Measurements from ENCODE around the gene LILRA5. TPM values are rescaled to one million over a fixed set of nuclear protein-coding genes. Genes with fewer than 3 reads are reported as not detected.
"Not testable (repeated sequence)": the region's sequence is repeated elsewhere in the genome, so short reads cannot be mapped to it uniquely, and the experiment has no call there.

LILRA5 gene
- total RNA-seq, 1 donor from 2014 or later = 0.64 TPM

- ATAC-seq = not testable (repeated sequence)
Observed at GRCh38 chr19:54272181-54272580, 40.8 kb downstream of the LILRA5 start.

GRCh38 chr19:54271587-54271986, 41.4 kb downstream of the LILRA5 start:
- ATAC-seq = not testable (repeated sequence)

- no peak for ATAC-seq
Observed at GRCh38 chr19:54271106-54271505, 41.9 kb downstream of the LILRA5 start.

- ATAC-seq = no peak
Observed at GRCh38 chr19:54268936-54269335, 44.0 kb downstream of the LILRA5 start.

GRCh38 chr19:54266133-54266532, 46.8 kb downstream of the LILRA5 start:
- ATAC-seq = peak; percentile 49

GRCh38 chr19:54262470-54262869, 50.5 kb downstream of the LILRA5 start:
- no peak for ATAC-seq

- no peak for ATAC-seq
Observed at GRCh38 chr19:54262066-54262465, 50.9 kb downstream of the LILRA5 start.

- no peak for ATAC-seq
Observed at GRCh38 chr19:54257116-54257480, 55.9 kb downstream of the LILRA5 start, which contains the start of gene LILRB5. TSS of gene LILRB5 (minus strand) at chr19:54257273. CDS start at chr19:54257193, 80 bp downstream.

Other genes starting within 250 kb of the LILRA5 start
- gene VSTM1, start 249.3 kb downstream of the LILRA5 start, total RNA-seq = not detected
- not detected for gene TARM1, start 231.8 kb downstream of the LILRA5 start, total RNA-seq
- gene OSCAR, start 212.4 kb downstream of the LILRA5 start, total RNA-seq = 0.40 TPM
- 104 TPM for gene NDUFA3, start 210.3 kb downstream of the LILRA5 start, total RNA-seq
- 8.8 TPM for gene TFPT, start 197.5 kb downstream of the LILRA5 start, total RNA-seq
- 34.3 TPM for gene PRPF31, start 197.4 kb downstream of the LILRA5 start, total RNA-seq
- gene CNOT3, start 175.4 kb downstream of the LILRA5 start, total RNA-seq = 31.7 TPM
- gene LENG1, start 153.4 kb downstream of the LILRA5 start, total RNA-seq = 3.7 TPM
- 36.5 TPM for gene TMC4, start 140.0 kb downstream of the LILRA5 start, total RNA-seq
- gene MBOAT7, start 123.6 kb downstream of the LILRA5 start, total RNA-seq = 36.7 TPM
- gene TSEN34, start 121.9 kb downstream of the LILRA5 start, total RNA-seq = 36.1 TPM
- 1,727 TPM for gene RPS9, start 112.3 kb downstream of the LILRA5 start, total RNA-seq
- 0.72 TPM for gene LILRB3, start 90.2 kb downstream of the LILRA5 start, total RNA-seq
- gene LILRA6, start 70.4 kb downstream of the LILRA5 start, total RNA-seq = not detected
- 0.32 TPM for gene LILRB5, start 55.9 kb downstream of the LILRA5 start, total RNA-seq
- gene LILRB2, start 32.1 kb downstream of the LILRA5 start, total RNA-seq = 0.84 TPM
- not detected for gene LILRA4, start 26.0 kb upstream of the LILRA5 start, total RNA-seq
- gene LAIR1, start 51.8 kb upstream of the LILRA5 start, total RNA-seq = 1.5 TPM
- gene TTYH1, start 102.3 kb upstream of the LILRA5 start, total RNA-seq = 0.44 TPM
- gene LENG8, start 136.0 kb upstream of the LILRA5 start, total RNA-seq = 38.5 TPM
- 7.2 TPM for gene LENG9, start 150.6 kb upstream of the LILRA5 start, total RNA-seq
- 18.2 TPM for gene CDC42EP5, start 160.1 kb upstream of the LILRA5 start, total RNA-seq
- not detected for gene LAIR2, start 189.7 kb upstream of the LILRA5 start, total RNA-seq

Measured in esophagus mucosa (tissue), 1 donor.